Skeletal muscle cell (primary cell): ENCODE data around the gene SIGLEC14.

Experiments used
- DNase-seq: peaks from one replicate; pipeline ENCODE4 v3.0.0-alpha.2; 2010; ENCODE audit warnings: low read depth
- H3K4me3 ChIP-seq: 2 replicates; pipeline ENCODE4 v1.5.1; 2011; ENCODE audit warnings: low read depth, mild to moderate bottlenecking, control low read depth, low read length, moderate library complexity

SIGLEC14 gene

GRCh38 chr19:51593138-51593890, 53.3 kb downstream of the SIGLEC14 start:
- peak overlapping the region; percentile 86 for H3K4me3 ChIP-seq

More at GRCh38 chr19:51593138-51593890, 53.3 kb downstream of the SIGLEC14 start:
- DNase-seq: no peak
